ENCODE measurements around the gene FLYWCH1.

FLYWCH1 gene

GRCh38 chr16:2981177-2981898, 69.6 kb downstream of the FLYWCH1 start:
- no peak for TF ChIP-seq ZNF274 (IDR thresholded peaks at IDR 0.05; ENCODE audit: low read depth, low read length)
- H3K4me3 ChIP-seq (ENCODE audit: low read length) = peak overlapping the region; percentile 67; the same call in 1 of the 2 replicates

- TF ChIP-seq ZNF274 (IDR thresholded peaks at IDR 0.05; ENCODE audit: low read depth, low read length) = no peak
- H3K4me3 ChIP-seq (ENCODE audit: low read length) = no peak overlapping the region
These were observed 70.1 kb downstream of the FLYWCH1 start for GRCh38 chr16:2981899-2982250.

DNA sequence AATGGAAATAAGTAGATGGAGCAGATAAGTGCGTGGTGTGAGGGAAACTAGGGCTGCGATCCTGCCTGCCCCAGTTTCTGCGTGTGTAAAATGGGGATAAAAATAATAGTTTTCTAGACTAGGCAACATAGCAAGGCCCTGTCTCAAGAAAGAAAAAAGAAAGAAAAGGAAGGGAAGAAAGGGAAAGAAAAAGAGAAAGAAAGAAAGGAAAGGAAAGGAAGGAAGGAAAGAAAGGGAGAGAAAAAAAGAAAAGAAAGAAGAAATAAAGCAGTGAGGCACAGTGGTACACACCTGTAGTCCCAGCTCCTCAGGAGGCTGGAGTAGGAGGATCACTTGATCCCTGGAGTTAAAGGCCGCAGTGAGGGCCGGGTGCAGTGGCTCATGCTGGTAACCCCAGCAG, 70.7 kb downstream of the FLYWCH1 start:
- no peak for TF ChIP-seq ZNF274 (IDR thresholded peaks at IDR 0.05; ENCODE audit: low read depth, low read length)
- no peak overlapping the region for H3K4me3 ChIP-seq (ENCODE audit: low read length)

DNA sequence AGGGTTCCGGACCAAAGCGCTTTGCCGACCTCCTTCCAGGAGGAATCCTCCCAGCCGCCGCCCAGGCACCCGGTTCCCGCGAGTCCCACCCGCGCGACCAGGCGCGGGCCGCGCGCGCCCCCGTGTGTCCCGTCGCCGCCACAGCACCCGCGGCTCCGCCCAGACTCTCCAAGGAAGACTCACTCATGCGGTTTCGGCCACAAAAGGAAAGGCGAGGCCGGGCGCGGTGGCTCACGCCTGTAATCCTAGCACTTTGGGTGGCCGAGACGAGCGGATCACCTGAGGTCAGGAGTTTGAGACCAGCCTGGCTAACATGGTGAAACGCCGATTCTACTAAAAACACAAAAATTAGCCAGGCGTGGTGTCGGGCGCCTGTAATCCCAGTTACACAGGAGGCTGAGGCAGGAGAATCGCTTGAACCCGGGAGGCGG, 72.0 kb downstream of the FLYWCH1 start:
- no peak for TF ChIP-seq ZNF274 (IDR thresholded peaks at IDR 0.05; ENCODE audit: low read depth, low read length)
- no peak overlapping the region for H3K4me3 ChIP-seq (ENCODE audit: low read length)

GRCh38 chr16:2985462-2985861, 73.7 kb downstream of the FLYWCH1 start:
- no peak overlapping the region for H3K4me3 ChIP-seq (ENCODE audit: low read length)
- no peak for TF ChIP-seq ZNF274 (IDR thresholded peaks at IDR 0.05; ENCODE audit: low read depth, low read length)

DNA sequence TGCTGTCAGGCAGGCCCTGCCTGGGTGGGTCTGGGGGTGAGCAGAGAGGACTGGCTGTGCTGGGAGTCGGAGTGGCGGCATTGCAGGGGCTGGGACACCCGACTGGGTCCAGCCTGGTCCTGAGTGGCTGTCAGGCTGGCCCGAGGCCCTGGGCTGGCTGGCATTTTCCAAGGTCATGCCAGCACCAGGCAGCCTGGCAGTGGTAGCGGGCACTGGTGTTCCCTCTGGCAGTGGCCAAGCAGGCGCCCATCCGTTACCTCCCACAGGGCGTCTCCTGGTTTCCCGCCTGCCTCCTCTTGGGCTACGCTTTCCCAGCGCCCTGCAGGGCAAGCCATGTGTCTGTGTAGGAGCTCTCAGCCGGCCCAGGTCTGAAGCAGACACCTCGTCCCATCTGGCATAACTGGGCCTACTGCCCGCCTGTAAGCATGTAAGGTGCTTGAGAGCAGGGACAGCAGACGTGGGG, 74.2 kb downstream of the FLYWCH1 start:
- TF ChIP-seq ZNF274 (IDR thresholded peaks at IDR 0.05; ENCODE audit: low read depth, low read length) = no peak
- no peak overlapping the region for H3K4me3 ChIP-seq (ENCODE audit: low read length)

DNA sequence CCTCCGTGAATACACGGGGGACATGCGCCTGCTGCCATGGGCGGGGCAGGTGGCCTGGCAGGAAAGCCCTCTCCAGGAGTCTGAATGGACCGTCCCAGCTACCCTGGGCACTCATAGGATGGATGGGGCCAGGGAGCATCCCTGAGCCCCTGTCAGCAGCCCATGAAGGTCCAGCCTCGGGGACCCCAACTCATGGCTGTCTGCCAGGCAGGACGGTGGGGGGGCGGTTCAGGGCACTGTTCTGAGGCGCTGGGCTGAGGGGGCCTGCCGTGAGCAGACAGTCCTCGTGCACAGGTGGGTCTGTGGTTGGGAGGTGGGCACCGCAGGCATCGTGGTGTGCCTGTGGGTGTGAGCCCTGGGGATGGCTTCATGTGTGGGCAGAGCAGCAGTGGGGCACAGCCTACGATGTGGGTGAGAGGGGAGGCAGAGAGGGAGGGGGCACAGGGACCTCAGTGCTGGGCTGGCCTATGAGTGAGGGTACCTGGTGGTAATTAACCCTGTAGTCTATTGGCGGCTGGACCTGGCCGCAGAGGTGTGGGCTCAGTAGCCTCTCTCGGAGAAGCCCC, 75.0 kb downstream of the FLYWCH1 start:
- no peak overlapping the region for H3K4me3 ChIP-seq (ENCODE audit: low read length)
- no peak for TF ChIP-seq ZNF274 (IDR thresholded peaks at IDR 0.05; ENCODE audit: low read depth, low read length)

- H3K4me3 ChIP-seq (ENCODE audit: low read length) = no peak overlapping the region
- TF ChIP-seq ZNF274 (IDR thresholded peaks at IDR 0.05; ENCODE audit: low read depth, low read length) = no peak
These were observed 75.6 kb downstream of the FLYWCH1 start for GRCh38 chr16:2987286-2987685.

- no peak overlapping the region for H3K4me3 ChIP-seq (ENCODE audit: low read length)
- no peak for TF ChIP-seq ZNF274 (IDR thresholded peaks at IDR 0.05; ENCODE audit: low read depth, low read length)
These were observed 76.1 kb downstream of the FLYWCH1 start for GRCh38 chr16:2987833-2988232.

GRCh38 chr16:2988590-2989099, 76.9 kb downstream of the FLYWCH1 start:
- TF ChIP-seq ZNF274 (IDR thresholded peaks at IDR 0.05; ENCODE audit: low read depth, low read length) = no peak

DNA sequence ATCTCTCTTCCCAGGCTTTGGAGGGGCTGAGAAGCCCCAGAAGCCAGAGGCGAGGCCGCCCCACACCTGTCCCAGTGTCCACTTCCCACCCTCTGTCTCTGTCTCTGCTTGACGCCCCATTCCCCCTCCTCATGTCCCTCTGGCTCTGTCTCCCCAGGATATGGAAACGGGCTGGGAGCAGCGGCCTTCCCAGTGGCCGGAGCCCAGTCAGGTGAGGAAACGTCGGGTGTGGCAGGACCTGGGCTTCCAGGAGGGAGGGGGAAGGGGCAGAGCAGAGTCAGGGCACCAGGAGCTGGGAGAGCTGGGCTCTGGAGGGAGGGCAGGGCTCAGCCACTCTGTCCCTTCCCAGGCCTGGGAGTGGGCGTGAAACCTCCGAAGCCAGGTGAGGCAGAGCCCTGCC, 79.2 kb downstream of the FLYWCH1 start:
- no peak overlapping the region for H3K4me3 ChIP-seq (ENCODE audit: low read length)
- TF ChIP-seq ZNF274 (IDR thresholded peaks at IDR 0.05; ENCODE audit: low read depth, low read length) = no peak

More at GRCh38 chr16:2988590-2989099, 76.9 kb downstream of the FLYWCH1 start:
- no peak overlapping the region for H3K4me3 ChIP-seq (ENCODE audit: low read length)

DNA sequence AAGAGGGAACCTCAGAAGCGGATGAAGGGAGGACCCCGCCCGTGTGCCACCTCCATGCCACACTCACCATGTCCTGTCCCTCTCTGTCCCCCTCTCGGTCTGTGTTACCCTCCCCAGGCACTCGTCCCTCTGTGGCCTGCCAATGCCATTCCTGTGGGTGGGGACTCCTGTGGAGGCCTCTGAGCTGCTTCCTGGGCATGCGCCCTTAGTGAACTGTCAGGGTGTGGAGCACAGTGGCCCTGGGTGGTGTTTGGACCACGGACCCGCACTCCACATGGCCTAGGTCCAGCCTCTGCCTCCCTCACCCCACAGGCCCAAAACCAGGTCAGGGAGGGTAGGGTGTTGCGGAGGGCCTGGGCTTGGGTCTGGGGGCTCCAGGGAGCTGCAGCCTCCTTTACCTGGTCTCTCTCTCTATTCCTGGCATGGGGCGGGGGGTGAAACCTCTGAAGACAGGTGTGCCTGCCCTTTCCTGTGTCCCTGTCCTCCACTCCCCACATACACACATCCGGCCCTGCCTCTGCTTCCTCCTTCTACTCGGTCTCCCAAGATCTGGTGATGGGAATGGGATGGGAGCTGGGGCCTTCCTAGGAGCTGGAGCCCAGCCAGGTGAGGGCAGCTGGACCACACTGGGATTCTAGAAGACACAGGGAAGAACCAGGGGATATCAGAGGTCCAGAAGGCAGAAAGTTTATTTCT, 80.0 kb downstream of the FLYWCH1 start:
- TF ChIP-seq ZNF274 (IDR thresholded peaks at IDR 0.05; ENCODE audit: low read depth, low read length) = no peak
- no peak overlapping the region for H3K4me3 ChIP-seq (ENCODE audit: low read length)

- H3K4me3 ChIP-seq (ENCODE audit: low read length) = no peak overlapping the region
- TF ChIP-seq ZNF274 (IDR thresholded peaks at IDR 0.05; ENCODE audit: low read depth, low read length) = no peak
These were observed 80.8 kb downstream of the FLYWCH1 start for GRCh38 chr16:2992383-2993081.

GRCh38 chr16:2996298-2996697, 84.6 kb downstream of the FLYWCH1 start:
- H3K4me3 ChIP-seq (ENCODE audit: low read length) = no peak overlapping the region
- TF ChIP-seq ZNF274 (IDR thresholded peaks at IDR 0.05; ENCODE audit: low read depth, low read length) = no peak
